ENCODE measurements around the gene GPC6.

DNA sequence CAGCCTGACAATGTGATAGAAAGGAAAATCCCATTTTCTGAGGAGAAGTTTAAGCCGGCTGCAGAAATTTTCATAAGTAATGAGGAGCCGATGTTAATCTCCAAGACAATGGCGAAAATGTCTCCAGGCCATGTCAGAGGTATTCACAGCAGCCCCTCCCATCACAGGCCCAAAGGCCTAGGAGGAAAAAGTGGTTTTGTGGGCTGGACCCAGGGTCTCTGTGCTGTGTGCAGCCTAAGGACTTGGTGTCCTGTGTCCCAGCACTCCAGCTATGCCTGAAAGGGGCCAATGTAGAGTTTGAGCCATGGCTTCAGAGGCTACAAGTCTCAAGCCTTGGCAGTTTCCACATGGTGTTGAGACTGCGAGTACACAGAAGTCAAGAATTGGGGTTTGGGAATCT, 32.9 kb upstream of the GPC6 start:
- TF ChIP-seq, protein P1, sequence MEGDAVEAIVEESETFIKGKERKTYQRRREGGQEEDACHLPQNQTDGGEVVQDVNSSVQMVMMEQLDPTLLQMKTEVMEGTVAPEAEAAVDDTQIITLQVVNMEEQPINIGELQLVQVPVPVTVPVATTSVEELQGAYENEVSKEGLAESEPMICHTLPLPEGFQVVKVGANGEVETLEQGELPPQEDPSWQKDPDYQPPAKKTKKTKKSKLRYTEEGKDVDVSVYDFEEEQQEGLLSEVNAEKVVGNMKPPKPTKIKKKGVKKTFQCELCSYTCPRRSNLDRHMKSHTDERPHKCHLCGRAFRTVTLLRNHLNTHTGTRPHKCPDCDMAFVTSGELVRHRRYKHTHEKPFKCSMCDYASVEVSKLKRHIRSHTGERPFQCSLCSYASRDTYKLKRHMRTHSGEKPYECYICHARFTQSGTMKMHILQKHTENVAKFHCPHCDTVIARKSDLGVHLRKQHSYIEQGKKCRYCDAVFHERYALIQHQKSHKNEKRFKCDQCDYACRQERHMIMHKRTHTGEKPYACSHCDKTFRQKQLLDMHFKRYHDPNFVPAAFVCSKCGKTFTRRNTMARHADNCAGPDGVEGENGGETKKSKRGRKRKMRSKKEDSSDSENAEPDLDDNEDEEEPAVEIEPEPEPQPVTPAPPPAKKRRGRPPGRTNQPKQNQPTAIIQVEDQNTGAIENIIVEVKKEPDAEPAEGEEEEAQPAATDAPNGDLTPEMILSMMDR (IDR thresholded peaks at IDR 0.05), result no peak
- TF ChIP-seq POLR2A (IDR thresholded peaks at IDR 0.05) (no peak), POLR2AphosphoS5 (IDR thresholded peaks at IDR 0.05) (no peak)
